Measurements from ENCODE around the gene FBXO2.
"Not testable (repeated sequence)": the region's sequence is repeated elsewhere in the genome, so short reads cannot be mapped to it uniquely, and the experiment has no call there.

Gene FBXO2

GRCh38 chr1:11613347-11613746 is 40.9 kb downstream of the FBXO2 start:
- Histone ChIP-seq H3K9ac (ENCODE audit: low read length) (no peak overlapping the region), H3K4me3 (ENCODE audit: low read length) (no peak overlapping the region), H3K4me1 (ENCODE audit: control insufficient read depth, insufficient read depth, low read length) (no peaks in the 10 kb centered on the region), H3K36me3 (ENCODE audit: control insufficient read depth, insufficient read depth, low read length) (no peaks in the 10 kb centered on the region), H3K9me3 (ENCODE audit: control insufficient read depth, low read length) (no peaks in the 10 kb centered on the region), H3K27me3 (ENCODE audit: control insufficient read depth, insufficient read depth, low read length) (peaks cover 4% of the 10 kb centered on the region)

- Histone ChIP-seq H3K9me3 (ENCODE audit: control insufficient read depth, low read length) (no peaks in the 10 kb centered on the region), H3K4me3 (ENCODE audit: low read length) (no peak overlapping the region), H3K4me1 (ENCODE audit: control insufficient read depth, insufficient read depth, low read length) (no peaks in the 10 kb centered on the region), H3K36me3 (ENCODE audit: control insufficient read depth, insufficient read depth, low read length) (no peaks in the 10 kb centered on the region), H3K9ac (ENCODE audit: low read length) (no peak overlapping the region), H3K27me3 (ENCODE audit: control insufficient read depth, insufficient read depth, low read length) (peaks cover 2% of the 10 kb centered on the region)
These were observed 42.4 kb downstream of the FBXO2 start for GRCh38 chr1:11611638-11612327.

- Histone ChIP-seq H3K9me3 (ENCODE audit: control insufficient read depth, low read length) (no peaks in the 10 kb centered on the region), H3K9ac (ENCODE audit: low read length) (no peak overlapping the region), H3K4me3 (ENCODE audit: low read length) (no peak overlapping the region), H3K4me1 (ENCODE audit: control insufficient read depth, insufficient read depth, low read length) (no peaks in the 10 kb centered on the region), H3K27me3 (ENCODE audit: control insufficient read depth, insufficient read depth, low read length) (no peaks in the 10 kb centered on the region), H3K36me3 (ENCODE audit: control insufficient read depth, insufficient read depth, low read length) (no peaks in the 10 kb centered on the region)
These were observed 43.5 kb downstream of the FBXO2 start for GRCh38 chr1:11610629-11611180.

DNA sequence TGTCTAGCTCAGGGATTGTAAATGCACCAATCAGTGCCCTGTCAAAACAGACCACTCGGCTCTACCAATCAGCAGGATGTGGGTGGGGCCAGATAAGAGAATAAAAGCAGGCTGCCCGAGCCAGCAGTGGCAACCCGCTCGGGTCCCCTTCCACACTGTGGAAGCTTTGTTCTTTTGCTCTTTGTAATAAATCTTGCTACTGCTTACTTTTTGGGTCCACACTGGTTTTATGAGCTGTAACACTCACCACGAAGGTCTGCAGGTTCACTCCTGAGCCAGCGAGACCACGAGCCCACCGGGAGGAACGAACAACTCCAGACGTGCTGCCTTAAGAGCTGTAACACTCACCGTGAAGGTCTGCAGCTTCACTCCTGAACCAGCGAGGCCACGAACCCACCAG is 44.9 kb downstream of the FBXO2 start:
- H3K4me1 ChIP-seq (ENCODE audit: control insufficient read depth, insufficient read depth, low read length); H3K27me3 ChIP-seq (ENCODE audit: control insufficient read depth, insufficient read depth, low read length); H3K9ac ChIP-seq (ENCODE audit: low read length): not testable (repeated sequence)

DNA sequence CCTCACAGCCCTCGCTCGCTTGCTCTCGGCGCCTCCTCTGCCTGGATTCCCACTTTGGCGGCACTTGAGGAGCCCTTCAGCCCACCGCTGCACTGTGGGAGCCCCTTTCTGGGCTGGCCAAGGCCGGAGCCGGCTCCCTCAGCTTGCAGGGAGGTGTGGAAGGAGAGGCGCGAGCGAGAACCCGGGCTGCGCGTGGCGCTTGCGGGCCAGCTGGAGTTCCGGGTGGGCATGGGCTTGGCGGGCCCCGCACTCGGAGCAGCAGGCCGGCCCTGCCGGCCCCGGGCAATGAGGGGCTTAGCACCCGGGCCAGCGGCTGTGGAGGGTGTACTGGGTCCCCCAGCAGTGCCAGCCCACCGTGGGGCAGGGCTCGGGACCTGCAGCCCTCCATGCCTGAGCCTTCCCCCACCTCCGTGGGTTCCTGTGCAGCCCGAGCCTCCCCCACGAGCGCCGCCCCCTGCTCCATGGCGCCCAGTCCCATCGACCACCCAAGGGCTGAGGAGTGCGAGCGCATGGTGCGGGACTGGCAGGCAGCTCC is 45.6 kb downstream of the FBXO2 start:
- not testable (repeated sequence) for H3K4me3 ChIP-seq (ENCODE audit: low read length); H3K9ac ChIP-seq (ENCODE audit: low read length); H3K9me3 ChIP-seq (ENCODE audit: control insufficient read depth, low read length); H3K4me1 ChIP-seq (ENCODE audit: control insufficient read depth, insufficient read depth, low read length); H3K36me3 ChIP-seq (ENCODE audit: control insufficient read depth, insufficient read depth, low read length); H3K27me3 ChIP-seq (ENCODE audit: control insufficient read depth, insufficient read depth, low read length)

More for the DNA sequence above, 44.9 kb downstream of the FBXO2 start:
- not testable (repeated sequence) for H3K36me3 ChIP-seq (ENCODE audit: control insufficient read depth, insufficient read depth, low read length); H3K4me3 ChIP-seq (ENCODE audit: low read length); H3K9me3 ChIP-seq (ENCODE audit: control insufficient read depth, low read length)

GRCh38 chr1:11606775-11607174 is 47.5 kb downstream of the FBXO2 start:
- Histone ChIP-seq H3K4me3 (ENCODE audit: low read length) (no peak overlapping the region), H3K4me1 (ENCODE audit: control insufficient read depth, insufficient read depth, low read length) (no peaks in the 10 kb centered on the region), H3K9ac (ENCODE audit: low read length) (no peak overlapping the region), H3K9me3 (ENCODE audit: control insufficient read depth, low read length) (no peaks in the 10 kb centered on the region), H3K27me3 (ENCODE audit: control insufficient read depth, insufficient read depth, low read length) (peaks cover 7% of the 10 kb centered on the region), H3K36me3 (ENCODE audit: control insufficient read depth, insufficient read depth, low read length) (no peaks in the 10 kb centered on the region)

DNA sequence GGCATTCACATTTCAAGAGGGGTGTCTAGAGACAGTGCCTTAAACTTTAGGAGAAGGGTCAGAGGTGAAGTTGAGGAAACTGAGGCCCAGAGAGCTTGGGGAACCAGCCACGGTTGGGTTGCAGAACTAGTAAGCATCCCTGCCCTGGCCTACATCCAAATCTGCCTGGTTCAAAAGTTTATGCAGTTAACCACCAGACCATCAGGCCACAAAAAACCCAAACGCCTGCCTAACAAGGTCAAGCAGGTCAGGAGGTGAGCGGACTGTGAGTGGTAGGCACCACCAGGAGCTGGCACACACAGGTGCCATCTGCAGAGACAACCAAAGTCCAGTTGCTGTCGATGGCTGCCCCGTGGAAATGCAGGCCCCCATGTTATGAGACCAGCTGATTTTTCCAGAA is 51.2 kb downstream of the FBXO2 start:
- no peaks in the 10 kb centered on the region for H3K4me1 ChIP-seq (ENCODE audit: control insufficient read depth, insufficient read depth, low read length)
- peaks cover 7% of the 10 kb centered on the region for H3K27me3 ChIP-seq (ENCODE audit: control insufficient read depth, insufficient read depth, low read length)
- no peak overlapping the region for H3K4me3 ChIP-seq (ENCODE audit: low read length)
- no peak overlapping the region for H3K9ac ChIP-seq (ENCODE audit: low read length)
- no peaks in the 10 kb centered on the region for H3K36me3 ChIP-seq (ENCODE audit: control insufficient read depth, insufficient read depth, low read length)
- no peaks in the 10 kb centered on the region for H3K9me3 ChIP-seq (ENCODE audit: control insufficient read depth, low read length)

GRCh38 chr1:11602424-11602823 is 51.8 kb downstream of the FBXO2 start:
- Histone ChIP-seq H3K4me1 (ENCODE audit: control insufficient read depth, insufficient read depth, low read length) (no peaks in the 10 kb centered on the region), H3K36me3 (ENCODE audit: control insufficient read depth, insufficient read depth, low read length) (no peaks in the 10 kb centered on the region), H3K9ac (ENCODE audit: low read length) (no peak overlapping the region), H3K9me3 (ENCODE audit: control insufficient read depth, low read length) (no peaks in the 10 kb centered on the region), H3K4me3 (ENCODE audit: low read length) (no peak overlapping the region), H3K27me3 (ENCODE audit: control insufficient read depth, insufficient read depth, low read length) (peaks cover 7% of the 10 kb centered on the region)

DNA sequence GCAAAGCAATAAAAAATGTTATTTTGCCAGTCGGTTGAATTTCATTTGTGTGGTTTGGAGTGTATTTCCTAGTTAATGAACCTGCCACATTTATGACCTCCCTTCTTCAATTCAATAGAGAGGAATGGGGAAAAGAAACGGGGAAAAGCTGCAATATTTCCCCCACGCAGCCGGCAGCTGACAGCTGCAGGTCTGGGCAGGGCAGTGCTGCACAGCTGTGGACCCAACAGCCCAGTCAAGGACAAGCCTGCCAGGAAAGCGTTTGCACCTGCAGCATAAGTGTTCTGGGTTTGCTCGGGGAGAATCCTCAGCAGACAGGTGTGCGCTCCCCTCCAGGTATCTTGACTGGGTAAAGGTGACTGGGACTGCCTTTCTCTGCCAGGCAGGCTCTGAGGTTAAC is 53.4 kb downstream of the FBXO2 start:
- Histone ChIP-seq H3K9me3 (ENCODE audit: control insufficient read depth, low read length) (no peaks in the 10 kb centered on the region), H3K4me3 (ENCODE audit: low read length) (no peak overlapping the region), H3K9ac (ENCODE audit: low read length) (no peak overlapping the region), H3K36me3 (ENCODE audit: control insufficient read depth, insufficient read depth, low read length) (no peaks in the 10 kb centered on the region), H3K27me3 (ENCODE audit: control insufficient read depth, insufficient read depth, low read length) (peaks cover 7% of the 10 kb centered on the region), H3K4me1 (ENCODE audit: control insufficient read depth, insufficient read depth, low read length) (no peaks in the 10 kb centered on the region)

- no peaks in the 10 kb centered on the region for H3K36me3 ChIP-seq (ENCODE audit: control insufficient read depth, insufficient read depth, low read length)
- no peaks in the 10 kb centered on the region for H3K4me1 ChIP-seq (ENCODE audit: control insufficient read depth, insufficient read depth, low read length)
- H3K4me3 ChIP-seq (ENCODE audit: low read length) = no peak overlapping the region
- H3K9me3 ChIP-seq (ENCODE audit: control insufficient read depth, low read length) = no peaks in the 10 kb centered on the region
- no peak overlapping the region for H3K9ac ChIP-seq (ENCODE audit: low read length)
- H3K27me3 ChIP-seq (ENCODE audit: control insufficient read depth, insufficient read depth, low read length) = peaks cover 7% of the 10 kb centered on the region
These were observed 54.2 kb downstream of the FBXO2 start for GRCh38 chr1:11599891-11600576.

DNA sequence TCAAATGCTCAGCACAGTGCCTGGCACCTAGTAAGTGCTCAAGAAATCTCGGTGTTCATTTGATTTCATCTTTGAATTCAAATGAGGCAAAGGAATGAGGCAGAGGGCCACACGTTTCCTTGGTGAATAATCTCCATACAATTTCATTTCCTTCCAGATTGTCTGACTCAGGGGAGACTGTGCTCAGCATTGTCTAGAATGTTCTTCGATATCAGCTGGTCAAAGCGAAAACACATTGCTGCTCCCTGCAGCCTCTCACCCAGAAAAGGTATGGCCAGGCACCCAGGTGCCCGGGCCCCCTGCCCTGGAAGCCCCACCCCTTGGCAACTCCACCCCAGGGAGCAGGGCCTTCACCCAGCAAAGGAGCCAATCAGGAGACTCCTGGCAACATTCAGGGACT is 55.8 kb downstream of the FBXO2 start:
- Histone ChIP-seq H3K9me3 (ENCODE audit: control insufficient read depth, low read length) (no peaks in the 10 kb centered on the region), H3K4me3 (ENCODE audit: low read length) (no peak overlapping the region), H3K36me3 (ENCODE audit: control insufficient read depth, insufficient read depth, low read length) (no peaks in the 10 kb centered on the region), H3K4me1 (ENCODE audit: control insufficient read depth, insufficient read depth, low read length) (no peaks in the 10 kb centered on the region), H3K9ac (ENCODE audit: low read length) (no peak overlapping the region), H3K27me3 (ENCODE audit: control insufficient read depth, insufficient read depth, low read length) (peaks cover 7% of the 10 kb centered on the region)

Measured in mucosa of stomach (tissue), 1 donor.